Activated T-helper 1 cell treated with Interleukin-2 at 50 U/mL for 16 hours (primary cell): ENCODE measurements around the gene EP400.
A peak's percentile ranks its signal among the peaks of the same experiment; 100 is the strongest.
"Not testable (repeated sequence)": the region's sequence is repeated elsewhere in the genome, so short reads cannot be mapped to it uniquely, and the experiment has no call there.

ENCODE experiments used
- DNase-seq: peaks from one replicate; pipeline ENCODE4 v3.0.0-alpha.2; 2020; ENCODE audit warnings: low read depth

EP400 gene

GRCh38 chr12:131928080-131928710 is 21.5 kb upstream of the EP400 start:
- no peak for DNase-seq

GRCh38 chr12:131928711-131929580 is 20.8 kb upstream of the EP400 start, which contains the start of gene PUS1:
PUS1 (plus strand) TSS chr12:131929276; CDS start chr12:131929723, 447 bp downstream.
- peak; percentile 91 for DNase-seq

DNA sequence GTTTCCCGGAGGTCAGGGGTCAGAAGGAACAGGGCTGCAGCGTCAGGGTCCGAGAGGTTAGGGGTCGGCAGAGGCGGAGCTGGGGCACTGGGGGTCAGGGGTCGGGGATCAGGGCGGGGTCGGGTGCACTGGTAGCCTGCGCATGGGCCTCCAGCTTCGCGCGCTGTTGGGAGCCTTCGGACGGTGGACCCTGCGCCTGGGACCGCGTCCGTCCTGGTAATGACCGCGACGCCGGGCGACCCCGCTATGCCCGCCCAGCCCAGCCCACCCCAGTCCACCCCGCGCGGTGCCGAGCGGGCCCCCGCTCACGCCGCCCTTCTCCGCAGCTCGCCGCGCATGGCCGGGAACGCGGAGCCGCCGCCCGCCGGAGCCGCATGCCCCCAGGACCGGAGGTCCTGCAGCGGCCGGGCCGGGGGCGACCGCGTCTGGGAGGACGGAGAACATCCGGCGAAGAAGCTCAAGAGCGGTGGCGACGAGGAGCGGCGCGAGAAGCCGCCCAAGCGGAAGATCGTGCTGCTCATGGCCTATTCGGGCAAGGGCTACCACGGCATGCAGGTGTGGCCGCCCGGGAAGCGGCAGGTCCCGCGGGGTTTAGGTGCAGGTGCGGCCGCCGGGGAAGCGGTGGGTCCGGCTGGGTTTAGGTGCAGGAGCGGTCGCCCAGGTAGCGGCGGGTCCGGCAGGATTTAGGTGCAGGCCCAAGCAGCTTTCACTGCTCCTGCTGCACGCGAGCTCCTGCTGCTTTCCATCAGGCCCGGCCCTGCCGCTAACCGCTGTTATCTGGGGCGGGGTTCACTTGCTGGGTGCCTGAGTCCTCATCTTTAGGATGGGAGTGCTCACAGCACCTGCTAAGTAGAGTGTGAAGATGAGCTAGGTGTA is 19.9 kb upstream of the EP400 start:
- DNase-seq, result no peak

DNA sequence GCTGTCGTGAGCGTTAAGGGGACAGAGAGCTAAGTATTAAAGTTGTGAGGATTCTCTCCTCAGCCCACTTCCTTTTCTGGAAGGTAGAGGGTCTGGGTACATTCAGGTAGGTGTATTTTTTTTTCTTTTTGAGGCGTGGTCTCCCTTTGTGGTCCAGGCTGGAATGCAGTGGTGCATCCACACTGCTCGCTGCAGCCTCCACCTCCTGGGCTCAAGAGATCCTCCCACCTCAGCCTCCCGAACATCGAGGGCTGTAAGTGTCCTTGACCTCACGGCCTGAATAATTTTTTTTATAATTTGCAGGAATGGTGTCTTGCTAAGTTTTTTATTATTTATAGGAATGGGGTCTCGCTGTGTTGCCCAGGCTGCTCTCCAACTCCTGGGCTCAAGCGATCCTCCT is 19.2 kb upstream of the EP400 start:
- DNase-seq, result no peak

DNA sequence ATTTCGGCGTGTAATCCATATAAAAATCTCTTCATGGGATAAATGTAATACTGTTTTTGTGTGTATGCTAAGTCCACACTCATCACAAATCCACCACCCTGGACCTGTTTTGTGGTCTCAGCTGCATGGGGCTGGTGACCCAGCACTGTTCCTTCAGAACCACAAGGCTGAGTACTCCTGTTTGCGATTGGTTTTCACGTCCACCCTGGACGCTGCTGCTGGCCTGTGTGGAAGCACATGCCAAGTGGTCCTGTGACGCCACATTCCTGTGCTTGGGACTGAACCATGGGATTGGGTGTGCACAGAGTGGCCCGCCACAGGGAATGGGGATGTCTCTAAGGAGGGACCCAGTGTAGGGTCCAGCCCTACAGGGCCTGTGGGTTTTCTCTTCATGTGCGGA is 16.4 kb upstream of the EP400 start:
- DNase-seq, result no peak

DNA sequence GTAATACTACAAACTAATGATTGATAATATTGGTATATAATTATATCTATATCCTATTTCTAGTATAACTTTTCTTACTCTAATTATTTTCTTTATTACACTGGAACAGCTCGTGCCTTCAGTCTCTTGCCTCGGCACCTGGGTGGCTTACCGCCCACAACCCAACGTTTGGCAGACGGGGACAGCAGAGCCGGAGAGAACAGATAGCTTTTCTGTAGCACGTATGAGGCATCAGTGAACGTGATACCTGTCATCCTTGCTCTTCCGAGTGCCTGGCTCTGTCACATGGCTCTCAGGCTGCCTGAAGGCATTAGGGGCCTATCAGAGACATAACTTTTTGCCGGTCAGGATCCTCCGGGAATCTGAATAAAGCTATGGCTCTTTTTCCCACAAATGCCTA is 15.2 kb upstream of the EP400 start:
- no peak for DNase-seq

- DNase-seq, result no peak
These were observed 11.7 kb upstream of the EP400 start for GRCh38 chr12:131938082-131938481.

- DNase-seq, result no peak
These were observed 10.7 kb upstream of the EP400 start for GRCh38 chr12:131939007-131939406.

DNA sequence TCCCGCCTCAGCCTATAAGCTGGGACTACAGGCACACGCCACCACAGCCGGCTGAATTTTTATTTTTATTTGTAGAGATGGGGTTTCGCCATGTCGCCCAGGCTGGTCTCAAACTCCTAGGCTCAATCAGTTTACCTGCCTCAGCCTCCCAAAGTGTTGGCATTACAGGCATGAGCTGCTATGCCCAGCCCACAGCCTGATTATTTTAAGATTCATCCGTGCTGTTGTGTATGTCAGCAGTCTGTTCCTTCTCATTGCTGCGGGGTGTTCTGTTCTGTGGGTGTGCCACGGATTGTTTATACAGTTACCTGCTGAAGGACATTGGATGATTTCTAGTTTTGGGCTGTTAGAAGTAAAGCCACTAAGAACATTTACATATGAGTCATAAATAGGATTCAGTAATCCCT is 9.6 kb upstream of the EP400 start:
- DNase-seq, result no peak

DNA sequence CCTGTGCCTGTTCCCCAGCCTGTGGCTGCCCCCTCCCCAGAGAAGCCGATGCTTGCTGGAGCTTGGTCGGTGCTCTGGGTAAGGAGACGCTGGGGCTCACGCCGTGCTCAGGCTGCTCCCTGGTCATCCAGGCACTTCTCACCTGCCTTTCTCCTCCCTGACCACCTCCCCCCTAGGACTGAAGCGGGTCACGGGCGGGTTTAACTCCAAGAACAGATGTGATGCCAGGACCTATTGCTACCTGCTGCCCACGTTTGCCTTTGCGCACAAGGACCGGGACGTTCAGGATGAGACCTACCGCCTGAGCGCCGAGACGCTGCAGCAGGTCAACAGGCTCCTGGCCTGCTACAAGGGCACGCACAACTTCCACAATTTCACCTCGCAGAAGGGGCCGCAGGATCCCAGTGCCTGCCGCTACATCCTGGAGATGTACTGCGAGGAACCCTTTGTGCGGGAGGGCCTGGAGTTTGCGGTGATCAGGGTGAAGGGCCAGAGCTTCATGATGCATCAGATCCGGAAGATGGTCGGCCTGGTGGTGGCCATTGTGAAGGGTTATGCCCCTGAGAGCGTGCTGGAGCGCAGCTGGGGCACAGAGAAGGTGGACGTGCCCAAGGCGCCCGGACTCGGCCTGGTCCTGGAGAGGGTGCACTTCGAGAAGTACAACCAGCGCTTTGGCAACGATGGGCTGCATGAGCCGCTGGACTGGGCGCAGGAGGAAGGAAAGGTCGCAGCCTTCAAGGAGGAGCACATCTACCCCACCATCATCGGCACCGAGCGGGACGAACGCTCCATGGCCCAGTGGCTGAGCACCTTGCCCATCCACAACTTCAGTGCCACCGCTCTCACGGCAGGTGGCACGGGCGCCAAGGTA is 8.4 kb upstream of the EP400 start:
- DNase-seq, result no peak

DNA sequence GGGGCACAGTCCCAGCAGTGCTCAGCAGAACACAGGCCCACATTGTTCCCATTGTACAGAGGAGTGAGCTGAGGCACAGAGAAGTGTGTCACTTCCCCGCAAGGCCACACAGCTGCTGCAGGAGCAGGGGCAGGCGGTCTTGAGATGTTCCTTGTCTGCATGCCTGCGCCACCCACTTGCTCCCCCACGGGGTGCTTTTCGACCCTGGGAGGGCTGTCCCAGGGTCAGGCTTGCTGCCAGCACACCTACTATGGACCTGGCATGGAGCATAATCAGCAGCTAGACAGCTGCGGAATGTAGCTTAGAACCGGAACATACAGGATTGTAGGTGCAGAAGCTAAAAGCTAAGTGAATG is 7.8 kb upstream of the EP400 start:
- no peak for DNase-seq

GRCh38 chr12:131942671-131943070 is 7.1 kb upstream of the EP400 start:
- DNase-seq, result no peak

DNA sequence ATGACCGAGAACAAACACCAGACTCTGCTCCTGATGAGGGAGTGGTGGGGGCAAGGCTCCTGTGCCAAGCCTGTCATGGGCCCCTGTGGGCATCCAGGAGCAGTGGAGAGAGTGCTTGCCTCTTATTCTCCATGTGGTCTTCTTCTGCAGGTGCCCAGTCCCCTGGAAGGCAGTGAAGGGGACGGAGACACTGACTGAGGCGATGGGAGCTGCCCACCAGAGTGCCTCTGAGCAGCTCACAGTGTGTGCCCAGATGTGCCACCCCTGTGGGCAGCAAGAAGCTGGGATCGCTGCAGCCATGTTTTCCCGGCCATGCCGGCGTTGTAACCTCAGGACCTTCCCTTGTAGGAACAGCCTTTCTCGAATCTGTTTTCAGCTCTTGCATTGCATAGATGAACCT is 6.4 kb upstream of the EP400 start:
- no peak for DNase-seq

GRCh38 chr12:131943876-131944275 is 5.9 kb upstream of the EP400 start:
- DNase-seq, result no peak

GRCh38 chr12:131944601-131945251 is 5.0 kb upstream of the EP400 start:
- DNase-seq, result no peak

DNA sequence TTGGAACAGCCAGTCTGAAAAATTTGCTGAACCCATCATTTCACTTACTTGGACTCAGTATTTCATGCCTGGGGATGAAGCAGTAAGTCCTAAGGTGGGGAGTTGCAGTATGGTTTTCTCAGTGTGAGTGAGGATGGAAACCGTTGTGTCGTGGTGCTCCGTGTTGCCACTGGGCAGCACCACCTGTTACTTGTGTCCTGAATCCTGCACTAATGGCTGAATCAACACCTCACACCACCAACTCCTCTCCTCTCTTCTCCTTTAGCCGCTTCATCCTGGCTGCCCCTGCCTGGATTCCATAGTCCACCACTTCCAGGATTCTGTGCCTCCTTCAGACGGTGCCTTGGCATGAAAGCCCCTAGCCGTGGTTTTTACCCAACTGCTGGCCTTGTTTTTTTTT is 3.0 kb upstream of the EP400 start:
- no peak for DNase-seq

- no peak for DNase-seq
These were observed 2.2 kb upstream of the EP400 start for GRCh38 chr12:131947482-131948027.

- DNase-seq, result no peak
These were observed 1.5 kb upstream of the EP400 start for GRCh38 chr12:131948166-131948712.

- DNase-seq, result not testable (repeated sequence)
These were observed 870 bp upstream of the EP400 start for GRCh38 chr12:131948713-131949430.
